GM23338 (cell line): ENCODE measurements around the gene ZNF382. TPM values are rescaled to one million over a fixed set of nuclear protein-coding genes. Genes with fewer than 3 reads are reported as not detected.

Experiments used
- ATAC-seq: fragments of 200-7000 bp; cut with Tn5 transposase; 3 replicates; pipeline ENCODE4 v1.9.1; 2020
- DNase-seq: peaks from one replicate; pipeline ENCODE4 v3.0.0-alpha.2; 2015; ENCODE audit warnings: low spot score
- H2AFZ ChIP-seq: fragments of 200-600 bp; sonication (generic); 2 replicates; pipeline ENCODE4 v1.8.0; 2016; ENCODE audit warnings: antibody characterized with exemption, mild to moderate bottlenecking, moderate library complexity
- H3F3A ChIP-seq: fragments of 200-600 bp; sonication (generic); replicated peaks from 2 replicates; pipeline ENCODE4 v1.8.0; 2017; ENCODE audit warnings: antibody characterized with exemption, mixed run types, low read depth
- H3K27ac ChIP-seq: fragments of 200-600 bp; sonication (generic); 2 replicates; pipeline ENCODE4 v1.6.1; 2016; ENCODE audit warnings: low read depth
- H3K27me3 ChIP-seq: fragments of 200-600 bp; sonication (generic); 2 replicates; pipeline ENCODE4 v1.8.0; 2016; ENCODE audit warnings: mild to moderate bottlenecking, mixed run types, moderate library complexity; ENCODE audit not compliant: insufficient read depth
- H3K36me3 ChIP-seq: fragments of 200-600 bp; sonication (generic); 2 replicates; pipeline ENCODE4 v1.8.0; 2016; ENCODE audit warnings: mild to moderate bottlenecking; ENCODE audit not compliant: insufficient read depth
- H3K4me1 ChIP-seq: fragments of 200-600 bp; sonication (generic); 2 replicates; pipeline ENCODE4 v1.8.0; 2016; ENCODE audit warnings: mild to moderate bottlenecking, moderate library complexity; ENCODE audit not compliant: insufficient read depth
- H3K4me2 ChIP-seq: fragments of 200-600 bp; sonication (generic); 2 replicates; pipeline ENCODE4 v1.7.1; 2017; ENCODE audit warnings: mixed run types
- H3K4me3 ChIP-seq: fragments of 200-600 bp; sonication (generic); 2 replicates; pipeline ENCODE4 v1.6.1; 2016; ENCODE audit warnings: mixed run types
- H3K79me2 ChIP-seq: fragments of 200-600 bp; sonication (generic); replicated peaks from 2 replicates; pipeline ENCODE4 v1.8.0; 2017; ENCODE audit warnings: mild to moderate bottlenecking; ENCODE audit not compliant: insufficient read depth
- H3K9me2 ChIP-seq: fragments of 200-600 bp; sonication (generic); 2 replicates; pipeline ENCODE4 v1.8.0; 2017; ENCODE audit not compliant: insufficient read depth
- H4K20me1 ChIP-seq: fragments of 200-600 bp; sonication (generic); replicated peaks from 2 replicates; pipeline ENCODE4 v1.8.0; 2017; ENCODE audit warnings: mild to moderate bottlenecking; ENCODE audit not compliant: insufficient read depth
- H3K27ac Mint-ChIP-seq: 2 replicates; pipeline ENCODE4 v1.8.0; 2020; ENCODE audit warnings: inconsistent platforms, mild to moderate bottlenecking, moderate library complexity, mixed read lengths
- H3K27me3 Mint-ChIP-seq: 3 replicates; pipeline ENCODE4 v1.8.0; 2022; ENCODE audit warnings: low read depth, mild to moderate bottlenecking, moderate library complexity, mixed read lengths, inconsistent platforms; ENCODE audit not compliant: insufficient read depth, poor library complexity
- H3K36me3 Mint-ChIP-seq: 3 replicates; pipeline ENCODE4 v1.8.0; 2021; ENCODE audit warnings: low read depth, mild to moderate bottlenecking, inconsistent platforms, moderate library complexity, mixed read lengths
- H3K4me1 Mint-ChIP-seq: 3 replicates; pipeline ENCODE4 v1.8.0; 2020; ENCODE audit warnings: mild to moderate bottlenecking, inconsistent platforms, mixed read lengths
- H3K4me3 Mint-ChIP-seq: 3 replicates; pipeline ENCODE4 v1.8.0; 2021; ENCODE audit warnings: moderate library complexity, mild to moderate bottlenecking, inconsistent platforms, mixed read lengths
- H3K9me3 Mint-ChIP-seq: 3 replicates; pipeline ENCODE4 v1.8.0; 2020; ENCODE audit warnings: moderate library complexity, mild to moderate bottlenecking, inconsistent platforms, mixed read lengths
- CREB1 ChIP-seq: fragments of 250-450 bp; sonication (Bioruptor Pico); IDR thresholded peaks from 2 replicates; pipeline ENCODE4 v1.5.0; 2020; ENCODE audit warnings: low read depth, mild to moderate bottlenecking, moderate library complexity
- CTCF ChIP-seq, 2 experiments: fragments of 200-600 bp in 1 of 2; sonication (generic) in 1 of 2; conservative IDR thresholded peaks; 2 replicates each; pipeline versions ENCODE4 v1.5.1 to v1.6.1; 2016 to 2017; ENCODE audit warnings: antibody characterized with exemption in 2 of 2, low read depth in 2 of 2, mild to moderate bottlenecking in 2 of 2, moderate library complexity in 1 of 2
- ETS1 ChIP-seq: IDR thresholded peaks from 2 replicates; pipeline ENCODE4 v1.6.1; 2016; ENCODE audit warnings: antibody characterized with exemption
- EZH2 ChIP-seq: fragments of 200-600 bp; sonication (generic); IDR thresholded peaks from one replicate; pipeline ENCODE4 v1.8.0; 2017; ENCODE audit warnings: antibody characterized with exemption, mild to moderate bottlenecking, low read depth; ENCODE audit not compliant: unreplicated experiment
- EZH2phosphoT487 ChIP-seq: fragments of 200-600 bp; sonication (generic); IDR thresholded peaks from one replicate; pipeline ENCODE4 v1.8.1; 2018; ENCODE audit warnings: antibody characterized with exemption; ENCODE audit not compliant: unreplicated experiment
- JUNB ChIP-seq: IDR thresholded peaks from one replicate; pipeline ENCODE4 v1.6.1; 2016; ENCODE audit warnings: antibody characterized with exemption; ENCODE audit not compliant: unreplicated experiment
- NANOG ChIP-seq: IDR thresholded peaks from 2 replicates; pipeline ENCODE4 v1.6.1; 2016; ENCODE audit warnings: antibody characterized with exemption, borderline replicate concordance
- POLR2AphosphoS5 ChIP-seq: IDR thresholded peaks from 2 replicates; pipeline ENCODE4 v1.6.1; 2016; ENCODE audit warnings: antibody characterized with exemption, low read depth
- STAT1 ChIP-seq: IDR thresholded peaks from one replicate; pipeline ENCODE4 v1.6.1; 2016; ENCODE audit warnings: antibody characterized with exemption; ENCODE audit not compliant: unreplicated experiment
- ZNF331 ChIP-seq: fragments of 250-450 bp; sonication (Bioruptor Pico); IDR thresholded peaks from 2 replicates; pipeline ENCODE4 v1.5.0; 2020; ENCODE audit warnings: low read depth, mild to moderate bottlenecking, moderate library complexity
- ZNF462 ChIP-seq: fragments of 250-450 bp; sonication (Bioruptor Pico); IDR thresholded peaks from 2 replicates; pipeline ENCODE4 v1.5.0; 2020; ENCODE audit warnings: mild to moderate bottlenecking, moderate library complexity
- long read RNA-seq: library from polyadenylated mRNA; unstranded; transcript quantifications from one replicate; pipeline ENCODE4 v2.0.0, GENCODE V29; 2020; ENCODE audit not compliant: unreplicated experiment
- polyA plus RNA-seq: library from polyadenylated mRNA; unstranded; fragments of >200 nt; fragmentation: Nextera tagmentation; extraction: Ambion mirVana; gene quantifications from 2 replicates; pipeline ENCODE4 v1.2.1, GENCODE V29; 2016
- total RNA-seq: library from RNA; depleted of rRNA; stranded (reverse); fragments of >200 nt; shearing (Covaris generic); gene quantifications from 2 replicates; pipeline ENCODE4 v1.2.3, GENCODE V29; 2014; rRNA removed

Gene ZNF382
- total RNA-seq (11.5 and 12.4 TPM in 2 replicates), polyA plus RNA-seq (3.2 and 3.8 TPM in 2 replicates)
- long read RNA-seq, partial matches to known transcripts, result 0 of 2 reads
- long read RNA-seq, other reads (novel, unspliced or antisense), result 2 of 2 reads

- peaks cover 9% of the 10 kb centered on the region; the same call in 1 of the 2 replicates for H3K79me2 ChIP-seq
- peak within 1 kb of the TSS; percentile 94 for H3K4me3 ChIP-seq
- no peaks in the 10 kb centered on the region for H3K36me3 ChIP-seq
- no peaks in the 10 kb centered on the region for H3K9me2 ChIP-seq
- no peaks in the 10 kb centered on the region; the same call in 2 of the 3 replicates for H3K9me3 Mint-ChIP-seq
- no peak within 1 kb of the TSS for H3K27ac Mint-ChIP-seq
- H3K27me3 Mint-ChIP-seq, result peaks cover 19% of the 10 kb centered on the region
- ATAC-seq (peak; percentile 94), DNase-seq (peak; percentile 63)
- H2AFZ ChIP-seq, result peak within 1 kb of the TSS; percentile 98
- H4K20me1 ChIP-seq, result no peaks in the 10 kb centered on the region
- 0 out of 2 replicates have a peak, but pooled peaks cover 10% of the 10 kb centered on the region for H3F3A ChIP-seq
- peaks cover 5% of the 10 kb centered on the region for H3K4me1 Mint-ChIP-seq
- peak within 1 kb of the TSS; percentile 81 for H3K4me3 Mint-ChIP-seq
- no peak within 1 kb of the TSS for H3K27ac ChIP-seq
- peaks cover 6% of the 10 kb centered on the region for H3K4me1 ChIP-seq
- peaks cover 22% of the 10 kb centered on the region for H3K27me3 ChIP-seq
- peaks cover 10% of the 10 kb centered on the region for H3K36me3 Mint-ChIP-seq
- no peak for TF ChIP-seq CREB1
- TF ChIP-seq EZH2phosphoT487, result no peak
- peak; percentile 81 for TF ChIP-seq POLR2AphosphoS5
- TF ChIP-seq STAT1, result no peak
- H3K4me2 ChIP-seq, result peak within 1 kb of the TSS; percentile 97
These were observed at the start of gene ZNF382 for GRCh38 chr19:36605101-36605876. Gene ZNF382 (plus strand): TSS chr19:36605313. CDS start chr19:36609915, 4,602 bp downstream.

- no peaks in the 10 kb centered on the region for H3K4me1 Mint-ChIP-seq
- peaks cover 64% of the 10 kb centered on the region for H3K9me3 Mint-ChIP-seq
- no peak for ATAC-seq
- H3K9me2 ChIP-seq, result no peaks in the 10 kb centered on the region
- H3K27ac Mint-ChIP-seq, result no peak overlapping the region
- H3K4me3 Mint-ChIP-seq, result no peak overlapping the region
- H3F3A ChIP-seq, result no peaks in the 10 kb centered on the region
- H3K36me3 ChIP-seq, result 0 out of 2 replicates have a peak, but pooled peaks cover 5% of the 10 kb centered on the region
- no peaks in the 10 kb centered on the region for H3K4me1 ChIP-seq
- no peak overlapping the region for H3K4me3 ChIP-seq
- no peaks in the 10 kb centered on the region for H3K27me3 ChIP-seq
- no peak overlapping the region for H3K4me2 ChIP-seq
- 0 out of 2 replicates have a peak, but pooled peaks cover 4% of the 10 kb centered on the region for H4K20me1 ChIP-seq
- no peak overlapping the region for H2AFZ ChIP-seq
- no peak for DNase-seq
- H3K36me3 Mint-ChIP-seq, result peaks cover 98% of the 10 kb centered on the region
- H3K27ac ChIP-seq, result no peak overlapping the region
- H3K79me2 ChIP-seq, result peaks cover 91% of the 10 kb centered on the region
- peaks cover 2% of the 10 kb centered on the region for H3K27me3 Mint-ChIP-seq
- no peak for TF ChIP-seq CREB1
- TF ChIP-seq JUNB, result no peak
- no peak for TF ChIP-seq NANOG
- TF ChIP-seq ZNF462, result no peak
- TF ChIP-seq POLR2AphosphoS5, result no peak
- TF ChIP-seq CTCF (conservative IDR thresholded peaks at IDR 0.05; ENCODE audit: low read depth in 2 of 2), result no peak
- no peak for TF ChIP-seq EZH2phosphoT487
- TF ChIP-seq EZH2, result no peak
- no peak for TF ChIP-seq ZNF331 (CRISPR knock-in tag)
- TF ChIP-seq ETS1, result no peak
- TF ChIP-seq STAT1, result no peak
These were observed 40.7 kb upstream of the ZNF382 start for GRCh38 chr19:36564391-36564790.
